T-helper 1 cell (primary cell): Measurements from ENCODE around the gene GHR.

Experiments used
- DNase-seq, 5 donors: peaks; one replicate each; pipeline ENCODE4 v3.0.0-alpha.2; 2012 to 2020

The GHR gene

DNA sequence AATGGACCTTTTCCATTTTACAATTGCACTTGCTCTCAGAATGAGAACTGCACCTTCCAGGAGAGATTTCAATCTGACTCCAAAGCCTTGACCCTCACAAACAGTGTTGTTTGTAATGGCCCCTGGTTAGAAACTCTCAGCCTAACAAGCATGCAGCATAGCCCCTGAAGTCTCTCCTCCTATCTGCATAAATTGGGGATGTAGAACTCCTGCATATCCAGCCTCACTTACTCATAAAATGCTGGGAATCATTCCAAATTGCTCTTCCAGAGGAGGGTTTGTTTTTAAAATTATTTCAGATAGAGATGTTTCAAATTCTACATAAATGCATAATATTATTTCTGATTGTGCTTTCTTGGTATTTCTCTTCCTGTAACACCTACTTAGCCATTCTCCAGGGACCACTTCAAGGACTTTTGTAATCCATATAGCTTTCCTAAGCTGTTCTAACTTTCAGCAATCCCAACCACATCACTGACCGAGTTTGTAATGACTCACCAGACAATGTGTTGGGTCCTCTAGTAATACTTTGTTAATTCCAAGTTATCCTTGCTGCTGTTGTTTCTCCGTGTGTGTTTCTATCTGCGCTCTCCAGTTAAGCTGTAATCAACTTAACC lies 189.6 kb downstream of the GHR start:
- DNase-seq, result no peak

DNA sequence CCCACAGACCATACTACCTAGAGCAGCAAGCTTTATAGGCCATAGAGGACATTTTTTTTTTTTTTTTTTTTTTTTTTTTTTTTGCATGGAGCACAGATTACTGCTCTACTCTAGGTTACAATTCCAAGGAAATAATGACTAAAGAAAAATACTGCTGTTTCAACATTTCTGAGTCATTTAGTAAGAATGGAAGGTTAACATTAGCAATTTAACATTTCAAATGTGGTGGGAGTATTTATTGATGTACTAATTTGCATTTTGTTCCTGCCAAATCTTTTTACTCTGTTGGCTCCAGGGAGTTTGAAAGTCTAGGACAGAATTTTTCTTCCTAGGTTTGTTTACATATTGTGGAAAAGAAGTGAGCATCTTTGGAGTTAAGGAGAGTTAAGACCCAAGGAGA lies 191.3 kb downstream of the GHR start:
- DNase-seq, result no peak

DNA sequence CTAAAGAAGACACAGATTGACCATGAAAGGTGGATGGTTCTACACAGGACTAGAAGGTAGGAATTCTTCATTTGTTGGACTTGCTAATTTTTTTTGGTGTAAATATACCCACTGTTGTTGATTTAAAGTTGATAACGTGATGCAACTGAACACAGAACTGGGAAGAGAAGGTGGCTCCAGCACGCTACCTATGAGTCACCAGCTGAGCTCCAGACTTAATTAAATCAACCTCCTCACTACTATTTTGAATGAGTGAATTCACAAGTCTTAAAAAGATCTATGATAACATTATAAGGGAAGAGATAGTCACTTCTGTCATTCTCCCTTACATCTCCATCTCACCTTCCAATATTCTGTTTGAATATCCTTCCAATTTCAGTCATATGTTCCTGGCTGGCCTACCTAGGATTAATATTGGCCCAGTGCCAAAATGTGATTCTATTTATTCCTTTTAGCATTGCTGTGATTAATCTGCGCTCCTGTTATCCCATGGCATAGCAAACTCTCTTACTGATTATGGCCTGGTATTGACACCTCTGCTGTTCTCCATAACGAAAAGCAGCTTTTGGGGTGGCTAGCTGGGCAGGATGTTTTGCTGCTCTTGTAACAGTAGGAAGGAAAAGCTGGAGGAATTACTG lies 197.5 kb downstream of the GHR start:
- no peak for DNase-seq

DNA sequence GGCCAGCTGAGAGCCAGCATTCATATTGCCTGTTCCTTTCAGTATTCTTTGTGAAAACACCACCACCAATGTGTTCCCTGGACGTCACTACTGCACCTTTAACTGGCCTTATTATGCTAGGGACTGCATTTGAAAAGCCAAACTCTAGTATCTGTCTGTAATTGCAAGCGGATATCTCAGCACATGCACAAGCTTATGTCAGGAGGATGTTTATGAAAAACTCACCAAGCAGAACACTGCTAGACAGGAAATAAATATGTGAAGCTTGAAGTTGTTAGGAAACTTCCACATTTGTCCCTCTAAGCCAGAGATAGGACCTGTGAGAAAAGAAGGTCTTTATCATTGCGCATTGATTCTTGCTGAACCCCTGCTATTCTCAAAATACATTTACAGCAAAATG lies 198.0 kb downstream of the GHR start:
- no peak for DNase-seq

DNA sequence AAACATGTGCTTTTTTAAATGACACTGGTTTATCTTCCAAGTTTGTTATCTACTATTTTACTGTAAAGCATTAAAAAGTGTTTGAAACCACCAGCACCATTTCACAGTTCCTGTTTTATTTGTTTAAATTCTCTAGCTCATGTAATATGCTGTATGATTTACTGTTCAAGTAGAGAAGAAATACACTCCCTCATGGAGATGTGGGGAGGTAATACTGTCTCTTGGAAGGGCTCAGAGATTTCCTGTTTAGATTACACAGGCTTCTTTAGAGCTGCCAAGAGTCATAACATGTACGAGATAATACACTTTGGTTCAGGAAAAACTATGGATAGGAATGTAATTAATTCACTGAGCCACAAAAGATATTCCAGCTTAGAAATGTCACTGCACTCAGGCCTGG lies 198.4 kb downstream of the GHR start:
- no peak for DNase-seq

DNA sequence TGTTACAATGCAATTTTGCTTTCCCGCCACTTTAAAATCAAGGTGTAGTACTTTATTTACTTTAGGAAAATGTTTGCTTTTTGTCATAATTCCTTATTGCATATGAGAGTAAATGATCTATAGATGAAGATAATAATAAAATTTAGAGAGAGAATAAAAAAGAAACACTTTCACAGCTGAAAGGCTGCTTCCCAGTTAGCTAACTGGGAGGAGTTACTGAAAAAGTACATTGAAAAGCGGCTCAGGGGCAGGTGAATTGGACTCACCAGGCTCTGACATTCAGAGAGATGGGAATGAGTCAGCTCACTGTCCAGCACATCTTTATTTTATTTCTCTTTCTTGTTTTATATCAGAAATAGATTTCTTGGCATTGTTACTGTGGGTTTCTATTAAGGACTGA lies 201.7 kb downstream of the GHR start:
- DNase-seq, result no peak

DNA sequence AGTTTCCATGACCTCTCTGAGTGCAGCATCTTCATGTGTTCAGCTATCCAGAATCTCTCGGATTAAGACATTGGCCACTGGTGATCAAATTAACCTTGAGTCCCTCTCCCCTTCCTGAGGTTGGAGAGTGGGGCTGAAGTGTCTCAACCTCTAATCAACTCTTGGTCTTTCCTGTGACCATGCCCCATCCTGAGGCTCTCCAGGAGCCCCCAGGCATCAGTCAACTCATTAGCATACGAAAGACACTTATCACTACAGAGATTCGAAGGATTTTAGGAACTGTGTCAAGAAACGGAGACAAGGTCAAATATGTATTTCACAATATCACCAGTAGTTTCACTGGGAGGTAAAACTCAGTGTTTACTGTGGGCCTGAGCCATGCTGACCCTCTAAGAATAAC lies 203.2 kb downstream of the GHR start:
- DNase-seq, result no peak

DNA sequence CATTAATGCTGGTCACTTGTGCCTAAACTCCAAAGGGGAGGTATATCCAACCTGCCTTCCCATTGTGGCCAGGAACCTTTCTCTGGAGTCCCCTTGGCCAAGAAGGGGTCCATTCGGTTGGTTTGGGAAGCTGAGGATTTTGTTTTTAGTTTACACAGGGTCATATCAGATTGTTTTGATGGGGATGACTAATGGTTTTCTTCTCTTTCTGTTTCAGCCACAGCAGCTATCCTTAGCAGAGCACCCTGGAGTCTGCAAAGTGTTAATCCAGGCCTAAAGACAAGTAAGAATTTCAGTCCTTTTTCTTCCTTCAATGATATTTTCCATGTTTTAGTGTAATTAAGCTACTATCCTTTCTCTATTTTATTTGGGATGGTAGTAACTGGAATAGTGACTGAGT lies 205.6 kb downstream of the GHR start:
- no peak for DNase-seq

DNA sequence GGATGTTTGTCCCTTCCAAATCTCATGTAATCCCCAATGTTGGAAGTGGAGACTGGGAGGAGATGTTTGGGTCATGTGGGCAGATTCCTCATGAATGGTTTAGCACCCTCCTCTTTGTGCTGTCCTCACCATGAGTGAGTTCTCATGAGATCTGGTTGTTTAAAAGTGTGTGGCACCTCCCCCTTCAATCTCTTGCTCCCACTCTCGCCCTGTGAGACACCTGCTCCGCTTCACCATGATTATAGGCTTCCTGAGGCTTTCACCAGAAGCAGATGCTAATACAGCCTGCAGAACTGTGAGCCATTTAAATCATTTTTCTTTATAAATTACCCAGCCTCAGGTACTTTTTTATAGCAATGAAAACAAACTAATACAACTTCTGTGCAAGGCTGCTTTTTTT lies 206.0 kb downstream of the GHR start:
- DNase-seq, result no peak

DNA sequence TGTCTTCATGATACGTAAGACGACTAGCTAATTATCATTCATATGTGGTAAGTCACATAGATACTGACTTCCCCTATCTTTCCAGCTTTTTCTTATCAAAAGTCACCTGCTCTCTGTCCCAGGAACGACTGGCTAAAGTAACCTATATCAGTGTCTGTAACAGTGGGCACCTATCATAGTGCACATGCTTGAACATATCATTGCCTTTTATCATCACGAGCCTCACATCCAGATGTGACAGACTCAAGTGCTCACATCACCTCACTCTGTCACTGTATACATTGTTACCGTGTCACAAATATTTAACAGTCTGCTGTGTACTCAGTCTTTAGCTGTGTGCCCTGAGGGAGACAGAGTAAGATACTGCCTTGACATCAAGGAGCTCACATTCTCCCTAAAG lies 208.0 kb downstream of the GHR start:
- no peak for DNase-seq

DNA sequence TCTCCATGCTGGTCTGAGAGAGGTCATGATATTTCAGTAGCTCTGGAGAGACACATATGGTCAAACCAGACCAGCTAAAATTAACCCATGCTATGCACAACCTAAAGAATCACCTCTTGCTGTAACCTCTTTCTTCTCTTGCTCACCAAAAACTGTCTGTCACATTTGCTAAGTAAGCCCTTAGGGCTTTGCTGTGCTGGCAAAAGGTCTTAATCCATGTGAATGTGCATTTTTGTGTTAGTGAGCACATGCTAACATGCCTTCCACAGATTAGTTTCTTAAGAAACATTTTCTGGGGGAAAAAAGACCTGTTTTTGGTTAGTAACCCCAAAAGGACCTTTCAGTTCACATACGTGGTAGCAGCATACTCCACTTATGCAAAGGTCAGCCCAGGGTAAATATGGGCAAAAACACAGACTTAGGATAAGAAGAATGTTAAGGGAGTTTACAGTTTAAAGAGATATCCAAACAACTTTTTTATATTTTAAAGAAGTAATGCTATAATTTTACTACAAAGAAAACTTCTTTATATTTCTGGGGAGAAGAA lies 209.2 kb downstream of the GHR start:
- DNase-seq, result no peak

DNA sequence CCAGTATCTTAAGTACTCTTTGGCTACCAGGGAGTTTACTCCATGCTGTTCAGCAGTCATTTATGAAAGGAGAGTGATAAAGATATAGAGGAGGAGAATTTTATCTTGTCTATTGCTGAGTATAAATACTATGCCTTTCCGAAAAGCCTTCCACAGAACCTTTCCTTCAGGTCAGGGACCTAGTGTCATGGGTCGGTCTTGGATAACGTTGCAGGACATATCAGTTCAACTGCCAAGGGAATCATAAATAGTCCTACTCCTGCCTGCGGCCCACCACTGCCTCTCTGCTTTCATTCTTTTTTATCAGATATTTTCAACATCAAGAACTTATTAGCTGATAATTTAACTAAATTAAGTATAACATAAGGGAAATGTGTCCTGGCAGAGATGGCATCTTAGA lies 211.3 kb downstream of the GHR start:
- no peak for DNase-seq

DNA sequence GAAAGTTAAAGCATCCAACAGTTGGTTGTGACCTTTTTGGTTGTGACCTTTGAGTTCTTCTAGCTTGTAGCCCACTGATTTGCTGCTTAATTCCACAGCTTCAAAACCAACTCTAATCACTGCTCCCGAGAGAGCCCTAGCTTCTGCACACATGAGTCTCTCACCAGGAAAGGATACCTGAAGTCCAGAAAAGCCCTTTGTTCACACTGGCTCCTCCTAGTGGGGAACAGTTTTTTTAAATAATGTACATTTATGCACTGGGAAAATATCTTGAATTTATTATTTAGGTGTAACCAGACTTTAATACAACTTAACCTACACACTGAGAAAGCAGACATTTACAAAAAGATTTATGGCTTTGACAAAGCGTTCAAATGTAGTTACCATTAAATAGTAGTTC lies 213.2 kb downstream of the GHR start:
- no peak for DNase-seq

DNA sequence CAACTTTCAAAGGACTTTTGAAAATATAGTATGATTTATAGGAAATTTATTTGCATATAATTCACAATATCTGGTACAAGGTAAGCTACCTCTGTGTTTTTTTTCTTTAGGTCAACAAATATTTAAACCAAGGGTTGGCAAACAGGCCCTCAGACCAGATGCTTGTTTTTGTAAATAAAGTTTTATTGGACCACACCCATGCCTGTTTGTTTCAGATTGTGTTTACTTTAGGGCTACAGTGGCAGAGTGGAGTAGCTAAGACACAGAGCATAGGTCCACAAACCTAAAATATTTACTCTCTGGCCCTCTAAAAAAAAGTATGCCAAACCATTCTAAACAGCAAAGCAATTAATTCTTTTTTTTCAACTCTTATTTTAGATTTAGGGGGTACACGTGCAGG lies 213.7 kb downstream of the GHR start:
- DNase-seq, result no peak

DNA sequence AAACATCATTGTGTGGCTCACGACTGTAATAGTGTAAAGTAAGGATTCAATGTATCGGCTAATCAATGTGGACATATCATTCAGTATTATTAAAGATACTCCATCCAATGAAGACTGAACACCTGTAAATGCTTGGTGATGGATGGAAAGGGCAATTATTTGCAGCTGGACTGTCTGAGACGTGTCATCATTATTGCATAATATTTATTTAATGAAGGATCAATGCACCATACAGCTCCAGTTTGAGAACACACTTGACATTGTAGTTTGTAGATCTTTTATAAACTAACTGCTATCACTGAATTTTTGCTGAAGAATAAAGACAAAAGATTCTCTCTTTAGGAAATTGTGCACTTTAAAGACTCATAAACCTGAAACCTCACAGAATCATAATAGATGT lies 215.7 kb downstream of the GHR start:
- no peak for DNase-seq

DNA sequence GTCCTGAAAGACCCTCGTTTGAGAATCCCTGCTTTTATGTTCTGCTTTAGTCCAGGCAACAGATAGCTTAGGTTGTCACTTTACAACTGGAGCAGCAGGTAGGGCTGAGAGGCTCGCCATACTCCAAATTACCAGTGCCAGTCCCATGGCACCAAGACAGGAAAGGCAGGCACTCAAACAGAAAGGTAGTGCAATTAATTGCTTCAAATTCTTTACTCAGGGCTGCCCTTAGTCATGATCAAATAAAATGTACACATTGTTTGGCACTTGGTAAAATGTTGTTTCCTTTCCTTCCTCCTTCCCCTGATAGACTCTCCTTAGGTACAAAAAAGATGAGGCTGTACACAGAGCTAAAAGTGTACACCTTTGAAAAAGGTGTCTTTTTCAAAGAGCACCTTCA lies 217.6 kb downstream of the GHR start:
- DNase-seq, result no peak

DNA sequence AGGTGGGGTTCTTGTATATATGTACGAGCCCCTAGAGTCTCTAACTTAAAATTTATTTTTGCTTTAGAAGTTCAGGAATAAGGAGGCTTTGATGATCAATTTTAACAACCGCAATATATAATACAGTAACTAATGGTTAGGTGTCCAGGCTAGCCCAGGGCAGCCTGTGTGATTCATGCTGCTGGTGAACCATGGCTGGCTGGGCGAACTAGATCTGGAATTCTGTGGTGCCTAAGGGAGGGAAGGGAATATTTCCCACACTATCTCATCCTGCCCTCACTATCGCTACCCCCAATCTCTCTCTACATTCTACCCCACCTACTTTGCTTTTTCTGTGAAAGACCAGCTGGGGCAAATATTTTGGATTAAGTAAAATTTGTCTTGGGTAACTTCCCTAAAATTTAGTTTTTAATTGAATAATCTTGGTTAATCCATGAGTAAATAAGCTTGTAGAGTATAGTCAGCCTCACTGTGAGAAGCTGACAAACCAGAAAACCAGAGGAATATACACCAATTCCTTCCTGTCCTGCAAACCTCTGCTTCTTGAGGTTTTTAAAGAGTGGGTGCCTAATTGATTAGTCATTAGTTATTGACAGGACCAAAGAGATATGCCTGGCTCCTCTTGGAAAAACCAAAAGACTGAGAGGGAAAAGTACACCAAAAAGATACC lies 218.2 kb downstream of the GHR start:
- DNase-seq, result no peak

DNA sequence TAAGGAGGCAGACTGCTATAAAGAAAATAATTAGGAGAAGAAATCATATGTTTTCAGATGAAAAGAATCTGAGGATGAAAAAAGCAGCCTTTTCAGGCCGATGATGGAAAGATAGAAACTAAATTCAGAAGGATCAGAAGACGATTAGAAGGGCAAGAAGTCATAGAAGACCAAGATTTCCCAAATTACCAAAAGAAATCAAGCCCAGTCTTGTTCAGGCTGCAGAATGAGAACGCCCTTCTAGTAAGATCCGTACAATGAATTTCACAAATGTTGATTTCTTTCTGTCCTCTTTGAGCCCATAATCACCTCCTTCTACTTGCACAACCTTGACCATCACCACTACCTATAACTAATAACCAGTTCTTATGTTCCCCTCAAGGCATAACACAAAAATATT lies 218.8 kb downstream of the GHR start:
- DNase-seq, result no peak

DNA sequence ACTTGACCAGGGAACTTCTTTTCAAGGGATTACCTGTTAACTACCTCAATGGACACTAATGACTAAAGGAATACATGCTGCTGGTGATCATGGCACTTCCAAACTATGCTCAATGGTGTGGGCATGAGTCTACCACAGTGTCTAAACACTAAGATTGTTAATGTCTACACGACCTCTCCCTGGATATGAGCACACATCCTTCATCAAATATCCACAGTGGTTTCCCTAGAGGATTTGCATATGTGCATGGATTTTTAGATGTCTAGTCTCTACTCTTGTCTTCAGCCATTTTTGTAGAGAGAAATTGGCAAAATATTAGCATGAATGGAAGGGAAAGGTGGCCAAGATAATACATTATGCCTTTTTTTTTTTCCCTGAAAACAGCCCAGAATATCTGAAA lies 220.1 kb downstream of the GHR start:
- DNase-seq, result no peak

DNA sequence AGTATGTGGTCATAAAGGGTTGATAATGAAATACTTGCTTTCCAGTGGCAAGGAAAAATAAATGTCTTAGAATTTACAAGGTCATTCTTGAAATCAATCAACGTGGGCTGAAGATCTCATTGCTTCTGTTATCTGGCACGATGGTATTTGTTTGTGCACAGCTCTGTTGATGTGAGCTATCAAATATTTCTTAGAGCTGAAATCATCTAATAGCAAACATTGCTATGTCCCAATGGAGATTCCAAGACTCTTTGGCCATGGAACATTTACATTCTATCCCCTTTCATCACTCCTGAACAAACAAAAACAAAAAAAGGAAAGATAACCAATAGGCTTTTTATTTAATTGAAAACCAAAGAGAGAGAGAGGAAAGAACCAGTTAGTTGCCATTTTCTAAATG lies 221.9 kb downstream of the GHR start:
- DNase-seq, result no peak

DNA sequence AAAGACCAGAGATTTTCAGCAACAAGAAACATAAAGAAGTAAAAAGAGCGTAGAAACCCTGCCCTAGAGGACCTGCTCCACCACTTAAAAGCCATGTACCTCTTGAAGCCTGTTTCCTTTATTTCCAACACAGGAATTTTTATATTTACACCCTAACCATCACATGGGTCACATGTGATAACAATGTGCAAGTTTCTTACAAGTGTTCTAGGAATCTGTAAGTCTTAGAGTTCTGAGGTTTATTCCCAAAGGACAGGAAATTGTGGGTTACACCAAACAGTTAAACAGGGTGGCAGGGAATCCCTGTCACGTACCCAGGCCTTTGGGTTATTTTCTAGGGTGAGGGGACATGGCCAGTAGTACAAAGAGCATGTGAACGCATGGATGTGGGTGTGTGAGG lies 224.8 kb downstream of the GHR start:
- no peak for DNase-seq

DNA sequence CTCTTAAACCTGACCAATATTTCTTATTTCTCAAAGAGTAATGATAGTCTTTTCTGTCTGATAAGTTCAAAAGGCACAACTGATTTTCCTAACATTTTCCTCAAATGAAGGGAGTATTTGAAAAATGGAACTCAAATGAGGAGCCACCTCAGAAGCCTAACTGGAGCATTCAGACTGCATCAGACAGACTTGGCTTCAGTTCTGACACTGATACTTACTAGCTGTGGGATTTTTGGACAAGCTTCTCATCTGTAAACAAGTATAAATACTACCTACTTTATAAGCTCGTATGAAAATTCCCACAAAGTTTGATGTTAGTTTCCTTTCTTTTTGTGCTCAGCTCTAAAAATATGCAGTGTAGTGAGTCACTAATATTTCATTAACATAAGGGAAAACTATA lies 225.7 kb downstream of the GHR start:
- no peak for DNase-seq

DNA sequence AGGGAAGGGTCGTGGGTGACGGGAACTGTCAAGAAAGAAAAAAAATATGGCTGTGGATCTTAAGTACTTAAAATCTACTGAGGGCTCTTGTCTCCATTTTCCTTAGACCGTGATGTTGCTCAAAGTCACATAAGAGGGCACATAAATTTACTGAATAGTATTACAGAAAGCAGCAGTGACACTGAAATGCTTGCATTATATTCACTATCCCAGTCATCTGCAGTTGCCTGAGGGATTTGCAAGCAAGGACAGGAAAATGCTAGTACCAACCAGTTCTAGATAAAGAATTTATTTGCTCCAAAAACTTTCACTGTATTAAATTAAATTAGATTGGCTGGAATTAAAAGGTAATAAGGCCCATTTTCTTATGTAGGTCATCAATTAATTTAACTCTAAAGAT lies 226.8 kb downstream of the GHR start:
- DNase-seq, result no peak

DNA sequence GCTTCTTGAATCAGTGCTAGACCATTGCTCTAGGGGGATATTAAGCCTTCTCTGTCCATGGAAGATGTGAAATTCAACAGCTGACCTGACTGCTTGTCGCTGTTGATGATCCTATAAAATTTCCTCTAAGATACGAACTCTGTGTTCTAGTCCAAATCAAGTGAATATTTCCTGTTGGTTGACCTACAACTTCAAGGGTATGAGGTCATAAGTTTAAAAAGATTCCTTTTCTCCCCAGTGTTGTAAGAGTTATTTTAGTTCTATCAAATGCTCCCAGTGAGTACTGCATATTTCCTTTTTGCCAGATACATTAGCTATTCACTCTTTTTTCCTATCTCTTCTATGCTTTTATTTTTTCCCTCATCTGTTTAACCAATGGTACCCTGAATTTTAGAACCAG lies 230.5 kb downstream of the GHR start:
- no peak for DNase-seq

DNA sequence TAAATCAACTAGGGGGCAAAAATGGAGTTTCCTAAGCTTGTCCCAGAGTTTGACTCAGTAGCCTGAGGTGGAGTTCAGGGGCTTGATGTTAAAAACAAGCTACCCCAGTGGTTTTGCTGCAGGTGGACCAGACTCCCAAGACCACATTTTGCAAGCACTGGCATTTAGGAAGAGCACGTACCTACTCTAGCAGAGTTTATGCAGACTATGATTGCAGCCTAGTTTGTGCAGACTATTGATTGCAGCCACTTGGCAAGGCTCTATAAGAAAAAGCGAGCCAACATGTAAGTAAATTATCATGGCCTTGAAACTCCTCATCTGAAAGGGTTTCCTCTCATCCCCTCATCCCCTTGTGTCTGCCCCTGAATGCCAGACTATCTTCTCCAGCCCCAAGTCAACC lies 231.4 kb downstream of the GHR start:
- no peak for DNase-seq
